Endothelial cell of umbilical vein (primary cell): Measurements from ENCODE around the gene DGKI. TPM values are rescaled to one million over a fixed set of nuclear protein-coding genes. Genes with fewer than 3 reads are reported as not detected.

ENCODE experiments used
- BruUV-seq: library from RNA; stranded (reverse); fragments of 400-500 nt; replicated peaks from 2 replicates; lab custom pipeline; 2021; lab: Mats Ljungman, UMichigan
- CTCF ChIA-PET: fragments of 300-600, 350-600 bp; sonication (Branson Sonifier 250); formaldehyde crosslinking; loops from one replicate; lab custom pipeline; 2021; ENCODE audit warnings: antibody characterized with exemption, inconsistent platforms; lab: Charles Lee
- POLR2A ChIA-PET: fragments of 300-600, 350-600 bp; sonication (Branson Sonifier 250); formaldehyde crosslinking; loops from one replicate; lab custom pipeline; 2021; ENCODE audit warnings: antibody characterized with exemption, inconsistent platforms; lab: Charles Lee
- DNase-seq: peaks from one replicate; pipeline ENCODE4 v3.0.0-alpha.2; 2011; ENCODE audit warnings: low read depth, low spot score
- FAIRE-seq: peaks from 2 replicates; lab custom pipeline; 2011; peaks lifted over from hg19 to GRCh38; lab: Jason Lieb, UNC
- H2AFZ ChIP-seq: 2 replicates; pipeline ENCODE4 v1.6.0; 2012; ENCODE audit warnings: low read depth, low read length, control low read depth, inconsistent platforms
- H3K27ac ChIP-seq: 2 replicates; pipeline ENCODE4 v1.5.1; 2011; ENCODE audit warnings: low read depth, mild to moderate bottlenecking, control low read depth, low read length, moderate library complexity; ENCODE audit not compliant: insufficient read depth
- H3K27me3 ChIP-seq, 2 experiments: 2 replicates each; pipeline versions ENCODE4 v1.6.0 to v1.6.1; 2011; ENCODE audit warnings: low read length in 2 of 2, mixed read lengths in 1 of 2; ENCODE audit not compliant: control insufficient read depth in 2 of 2, insufficient read depth in 2 of 2
- H3K36me3 ChIP-seq, 2 experiments: 2 replicates in 1 of 2; 3 replicates in 1 of 2; pipeline ENCODE4 v1.5.1; 2011; ENCODE audit warnings: low read length in 2 of 2, mild to moderate bottlenecking in 1 of 2, moderate library complexity in 1 of 2; ENCODE audit not compliant: control insufficient read depth in 2 of 2, insufficient read depth in 2 of 2; ENCODE audit errors: extremely low read depth in 1 of 2
- H3K4me1 ChIP-seq: 3 replicates; pipeline ENCODE4 v1.5.1; 2011; ENCODE audit warnings: mild to moderate bottlenecking, low read length; ENCODE audit not compliant: control insufficient read depth, insufficient read depth; ENCODE audit errors: extremely low read depth
- H3K4me2 ChIP-seq: 2 replicates; pipeline ENCODE4 v1.6.1; 2011; ENCODE audit warnings: low read length, control low read depth, mixed read lengths; ENCODE audit not compliant: insufficient read depth
- H3K4me3 ChIP-seq, 3 experiments: fragments of 200-600 bp in 1 of 3; sonication (generic), shearing (Covaris generic) in 1 of 3; replicated peaks in 1 of 3; 2 replicates each; pipeline ENCODE4 v1.5.1; 2011 to 2016; ENCODE audit warnings: control low read depth in 3 of 3, low read length in 3 of 3, mild to moderate bottlenecking in 2 of 3, inconsistent platforms in 1 of 3, low read depth in 1 of 3, moderate library complexity in 1 of 3; ENCODE audit not compliant: insufficient read depth in 1 of 3
- H3K79me2 ChIP-seq: 2 replicates; pipeline ENCODE4 v1.6.0; 2012; ENCODE audit warnings: low read length, inconsistent platforms; ENCODE audit not compliant: control insufficient read depth, insufficient read depth
- H3K9ac ChIP-seq: replicated peaks from 2 replicates; pipeline ENCODE3; 2011; ENCODE audit warnings: low read length, control low read depth; ENCODE audit not compliant: insufficient read depth; ENCODE audit errors: extremely low read depth
- H3K9me1 ChIP-seq: replicated peaks from 3 replicates; pipeline ENCODE4 v1.6.0; 2011; ENCODE audit warnings: mild to moderate bottlenecking, low read length; ENCODE audit not compliant: control insufficient read depth, insufficient read depth; ENCODE audit errors: extremely low read depth
- H3K9me3 ChIP-seq: replicated peaks from 2 replicates; pipeline ENCODE4 v1.5.1; 2012; ENCODE audit warnings: low read length, inconsistent platforms; ENCODE audit not compliant: control insufficient read depth, insufficient read depth
- H4K20me1 ChIP-seq: replicated peaks from 2 replicates; pipeline ENCODE3; 2011; ENCODE audit warnings: mild to moderate bottlenecking, low read length; ENCODE audit not compliant: control insufficient read depth, insufficient read depth; ENCODE audit errors: extremely low read depth
- EZH2 ChIP-seq: IDR thresholded peaks from 2 replicates; pipeline ENCODE4 v1.6.1; 2012; ENCODE audit warnings: borderline replicate concordance, low read depth, mild to moderate bottlenecking, moderate library complexity, low read length, inconsistent platforms; ENCODE audit not compliant: severe bottlenecking
- FOS ChIP-seq: IDR thresholded peaks from 2 replicates; pipeline ENCODE4 v1.6.1; 2011; ENCODE audit warnings: mild to moderate bottlenecking, low read length, moderate library complexity, borderline replicate concordance; ENCODE audit not compliant: insufficient read depth
- GATA2 ChIP-seq: IDR thresholded peaks from 2 replicates; pipeline ENCODE4 v1.7.0; 2011; ENCODE audit warnings: low read depth, mild to moderate bottlenecking, moderate library complexity, mixed read lengths, low read length; ENCODE audit not compliant: insufficient read length, insufficient read depth
- JUN ChIP-seq: IDR thresholded peaks from 2 replicates; pipeline ENCODE4 v1.6.1; 2011; ENCODE audit warnings: borderline replicate concordance, low read depth; ENCODE audit not compliant: insufficient read length, insufficient read depth
- MYC ChIP-seq: IDR thresholded peaks from one replicate; pipeline ENCODE4 v1.6.1; 2011; ENCODE audit warnings: mild to moderate bottlenecking, low read depth, low read length
- POLR2A ChIP-seq: IDR thresholded peaks from 2 replicates; pipeline ENCODE4 v1.6.1; 2012; ENCODE audit warnings: low read depth, mild to moderate bottlenecking, control low read depth, low read length
- POLR2AphosphoS5 ChIP-seq: IDR thresholded peaks from 2 replicates; pipeline ENCODE4 v1.6.1; 2012; ENCODE audit warnings: low read depth, mild to moderate bottlenecking, control low read depth, low read length, moderate library complexity; ENCODE audit not compliant: insufficient read depth
- dilution Hi-C: fragments of 300-500 bp; cut with MboI; formaldehyde crosslinking; loops from one replicate; pipeline ENCODE4 v1.15.0; 2019; ENCODE audit warnings: low sequenced_read_pairs; ENCODE audit not compliant: extremely low pct_ligation_motif_present
- intact Hi-C: fragments of 100-400 bp; cut with micrococcal nuclease; formaldehyde crosslinking; loops from one replicate; pipeline ENCODE4 v1.10.0; 2022
- polyA plus RNA-seq, 4 experiments: library from polyadenylated mRNA; depleted of rRNA in 3 of 4; stranded (reverse) in 3 of 4; unstranded in 1 of 4; fragments of >200 nt; gene quantifications; 2 replicates each; pipeline versions ENCODE4 v1.2.1 to v1.2.3, GENCODE V29; 2011 to 2012; ENCODE audit warnings: missing spikeins in 1 of 4
- total RNA-seq: library from RNA; stranded (reverse); gene quantifications from 2 replicates; pipeline ENCODE4 v1.2.3, GENCODE V29; 2021
- TF ChIP-seq, protein P1 (sequence below): IDR thresholded peaks from 2 replicates; pipeline ENCODE4 v1.6.1; 2011; ENCODE audit not compliant: insufficient read depth, insufficient read length
- TF ChIP-seq, protein P2 (sequence below), 2 donors: IDR thresholded peaks; 1 replicate in 1 of 2; 2 replicates in 1 of 2; pipeline ENCODE4 v1.5.1; 2011; ENCODE audit warnings: low read length in 2 of 2, mild to moderate bottlenecking in 2 of 2, moderate library complexity in 2 of 2, control low read depth in 1 of 2, inconsistent platforms in 1 of 2, low read depth in 1 of 2; ENCODE audit not compliant: insufficient read depth in 1 of 2; ENCODE audit errors: extremely low read depth in 1 of 2

The DGKI gene
- total and polyA plus RNA-seq, 2 donors (not counting 3 experiments of a cell fraction or from before 2014, with no cell fraction given), result 0.11 to 0.51 TPM

DNA sequence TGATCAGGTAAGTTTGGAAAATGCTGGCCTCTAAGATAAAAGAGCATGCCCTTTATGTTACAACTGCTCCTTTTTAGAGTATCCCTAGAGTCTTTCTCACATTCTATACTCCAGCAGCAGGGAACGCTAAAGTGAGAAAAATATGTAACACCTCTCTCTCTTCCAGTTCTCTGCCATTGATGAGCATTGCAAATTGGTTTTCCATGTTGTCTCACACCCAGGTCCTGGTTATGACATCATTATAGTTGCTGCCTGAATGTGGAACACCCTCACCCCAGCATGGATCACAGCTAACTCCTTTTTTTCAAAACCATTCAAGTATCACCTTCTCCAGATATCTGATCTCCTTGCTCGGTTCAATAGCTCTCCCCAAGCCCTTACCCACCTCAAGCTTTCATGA lies 84.4 kb downstream of the DGKI start:
- dilution Hi-C loops, result no loop called here
- ChIA-PET CTCF (no interaction called here), POLR2A (no interaction called here)
- H3K4me3 ChIP-seq, result no peak overlapping the region
- intact Hi-C loops, result no loop called here
- H3K27ac ChIP-seq, result no peak overlapping the region
- no peak for TF ChIP-seq GATA2
- no peak for TF ChIP-seq MYC
- TF ChIP-seq, protein P1, sequence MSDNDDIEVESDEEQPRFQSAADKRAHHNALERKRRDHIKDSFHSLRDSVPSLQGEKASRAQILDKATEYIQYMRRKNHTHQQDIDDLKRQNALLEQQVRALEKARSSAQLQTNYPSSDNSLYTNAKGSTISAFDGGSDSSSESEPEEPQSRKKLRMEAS, result no peak
- TF ChIP-seq FOS, result no peak
- TF ChIP-seq POLR2AphosphoS5, result no peak
- no peak for TF ChIP-seq POLR2A
- TF ChIP-seq JUN, result no peak
- TF ChIP-seq, protein P2, sequence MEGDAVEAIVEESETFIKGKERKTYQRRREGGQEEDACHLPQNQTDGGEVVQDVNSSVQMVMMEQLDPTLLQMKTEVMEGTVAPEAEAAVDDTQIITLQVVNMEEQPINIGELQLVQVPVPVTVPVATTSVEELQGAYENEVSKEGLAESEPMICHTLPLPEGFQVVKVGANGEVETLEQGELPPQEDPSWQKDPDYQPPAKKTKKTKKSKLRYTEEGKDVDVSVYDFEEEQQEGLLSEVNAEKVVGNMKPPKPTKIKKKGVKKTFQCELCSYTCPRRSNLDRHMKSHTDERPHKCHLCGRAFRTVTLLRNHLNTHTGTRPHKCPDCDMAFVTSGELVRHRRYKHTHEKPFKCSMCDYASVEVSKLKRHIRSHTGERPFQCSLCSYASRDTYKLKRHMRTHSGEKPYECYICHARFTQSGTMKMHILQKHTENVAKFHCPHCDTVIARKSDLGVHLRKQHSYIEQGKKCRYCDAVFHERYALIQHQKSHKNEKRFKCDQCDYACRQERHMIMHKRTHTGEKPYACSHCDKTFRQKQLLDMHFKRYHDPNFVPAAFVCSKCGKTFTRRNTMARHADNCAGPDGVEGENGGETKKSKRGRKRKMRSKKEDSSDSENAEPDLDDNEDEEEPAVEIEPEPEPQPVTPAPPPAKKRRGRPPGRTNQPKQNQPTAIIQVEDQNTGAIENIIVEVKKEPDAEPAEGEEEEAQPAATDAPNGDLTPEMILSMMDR (IDR thresholded peaks at IDR 0.05; ENCODE audit: extremely low read depth in 1 of 2, insufficient read depth in 1 of 2, low read depth in 1 of 2, low read length in 2 of 2), result no peak
- TF ChIP-seq EZH2, result no peak
- H3K36me3 ChIP-seq, result no peaks in the 10 kb centered on the region
- H3K9me3 ChIP-seq, result no peaks in the 10 kb centered on the region
- FAIRE-seq (no peak), DNase-seq (no peak)
- H3K4me2 ChIP-seq, result no peak overlapping the region
- peaks cover 2 to 3% of the 10 kb centered on the region in 2 experiments for H3K27me3 ChIP-seq
- no peaks in the 10 kb centered on the region for H3K4me1 ChIP-seq
- H3K9me1 ChIP-seq, result no peaks in the 10 kb centered on the region
- H3K9ac ChIP-seq, result no peak overlapping the region
- H4K20me1 ChIP-seq, result no peaks in the 10 kb centered on the region
- no peaks in the 10 kb centered on the region for H3K79me2 ChIP-seq
- BruUV-seq, result no TSS peak
- H2AFZ ChIP-seq, result no peak overlapping the region
